HUES48 (cell line): Measurements from ENCODE around the gene SLC35F3.

ENCODE experiments used
- H3K27ac ChIP-seq: one replicate; pipeline ENCODE4 v1.7.0; 2013; ENCODE audit warnings: low read depth, low read length, inconsistent platforms
- H3K27me3 ChIP-seq: 2 replicates; pipeline ENCODE4 v1.6.1; 2013; ENCODE audit warnings: mild to moderate bottlenecking, low read length; ENCODE audit not compliant: control insufficient read depth, insufficient read depth
- H3K36me3 ChIP-seq: 2 replicates; pipeline ENCODE4 v1.6.1; 2013; ENCODE audit warnings: low read length; ENCODE audit not compliant: control insufficient read depth, insufficient read depth
- H3K4me1 ChIP-seq: 2 replicates; pipeline ENCODE4 v1.6.1; 2013; ENCODE audit warnings: mild to moderate bottlenecking, low read length; ENCODE audit not compliant: control insufficient read depth, insufficient read depth
- H3K4me3 ChIP-seq: 2 replicates; pipeline ENCODE4 v1.5.1; 2013; ENCODE audit warnings: mild to moderate bottlenecking, low read depth, low read length
- H3K9ac ChIP-seq: 2 replicates; pipeline ENCODE4 v1.6.1; 2013; ENCODE audit warnings: mild to moderate bottlenecking, low read depth, low read length, moderate library complexity
- H3K9me3 ChIP-seq: 2 replicates; pipeline ENCODE4 v1.6.1; 2013; ENCODE audit warnings: low read length; ENCODE audit not compliant: control insufficient read depth, insufficient read depth

Gene SLC35F3

DNA sequence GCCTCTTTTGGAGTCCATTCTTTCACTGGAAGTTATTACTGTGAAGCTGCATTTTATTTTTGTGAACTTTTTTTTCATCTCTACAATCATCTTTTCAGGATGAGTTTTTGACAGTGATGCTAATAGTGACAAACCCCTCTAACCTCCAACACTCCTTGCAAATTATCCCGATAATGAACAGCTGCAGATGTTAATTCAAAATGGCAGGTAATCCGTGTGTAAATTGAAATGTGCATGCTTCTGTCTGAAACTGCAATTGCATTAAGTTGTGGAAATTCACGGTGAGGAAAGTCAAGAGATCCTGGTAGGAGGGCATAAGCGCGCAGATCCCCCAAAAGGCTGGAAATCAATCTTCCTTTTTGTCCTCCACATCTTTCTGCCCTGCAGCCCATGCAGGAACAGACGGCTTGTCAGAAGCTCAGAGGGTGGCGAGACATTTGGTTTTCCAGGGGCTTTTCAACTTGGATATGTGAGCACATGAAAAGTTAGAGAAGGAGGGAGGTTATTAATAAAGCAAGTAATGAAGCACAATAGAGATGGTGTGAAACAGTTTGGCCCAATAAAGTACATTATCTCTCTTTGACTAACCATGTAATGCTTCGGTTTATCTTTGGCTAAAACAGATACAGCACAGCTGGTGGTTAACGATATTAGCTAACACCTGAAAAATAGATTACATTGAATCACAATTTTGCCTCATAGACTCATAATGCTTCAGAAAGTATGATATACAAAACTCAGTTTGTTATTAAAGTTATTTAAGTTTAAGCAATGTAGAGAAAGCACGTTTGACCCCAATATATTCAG lies 325.3 kb downstream of the SLC35F3 start:
- Histone ChIP-seq H3K9ac (no peak overlapping the region), H3K27ac (no peak overlapping the region)

DNA sequence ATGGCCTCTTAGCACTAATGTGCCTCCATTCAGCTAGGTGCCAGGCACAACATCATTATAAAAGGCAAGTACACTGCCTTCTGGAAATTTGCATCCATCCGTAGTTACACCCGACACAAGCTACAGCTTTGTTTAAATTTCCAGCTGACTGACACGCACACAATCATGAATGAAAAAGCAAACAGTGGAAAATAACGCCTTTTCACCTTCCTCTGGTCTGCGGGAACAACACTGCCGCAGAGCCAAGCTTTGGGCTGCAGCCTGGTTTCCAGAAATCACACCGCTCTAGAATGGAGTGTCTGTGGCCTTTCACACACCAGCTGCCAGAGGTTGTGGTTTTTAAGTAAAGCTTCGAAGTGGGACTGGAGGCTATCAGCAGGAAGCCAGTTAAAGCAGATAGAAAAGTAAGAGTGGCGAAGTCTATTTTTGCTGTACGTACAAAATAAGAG lies 326.0 kb downstream of the SLC35F3 start:
- Histone ChIP-seq H3K27ac (no peak overlapping the region), H3K9ac (no peak overlapping the region), H3K4me1 (peaks cover 26% of the 10 kb centered on the region), H3K4me3 (no peak overlapping the region), H3K36me3 (no peaks in the 10 kb centered on the region), H3K27me3 (no peaks in the 10 kb centered on the region), H3K9me3 (no peaks in the 10 kb centered on the region)

More for the DNA sequence above, 325.3 kb downstream of the SLC35F3 start:
- H3K4me1 ChIP-seq = peaks cover 33% of the 10 kb centered on the region
- H3K27me3 ChIP-seq = no peaks in the 10 kb centered on the region
- H3K36me3 ChIP-seq = no peaks in the 10 kb centered on the region
- H3K9me3 ChIP-seq = no peaks in the 10 kb centered on the region
- no peak overlapping the region for H3K4me3 ChIP-seq

DNA sequence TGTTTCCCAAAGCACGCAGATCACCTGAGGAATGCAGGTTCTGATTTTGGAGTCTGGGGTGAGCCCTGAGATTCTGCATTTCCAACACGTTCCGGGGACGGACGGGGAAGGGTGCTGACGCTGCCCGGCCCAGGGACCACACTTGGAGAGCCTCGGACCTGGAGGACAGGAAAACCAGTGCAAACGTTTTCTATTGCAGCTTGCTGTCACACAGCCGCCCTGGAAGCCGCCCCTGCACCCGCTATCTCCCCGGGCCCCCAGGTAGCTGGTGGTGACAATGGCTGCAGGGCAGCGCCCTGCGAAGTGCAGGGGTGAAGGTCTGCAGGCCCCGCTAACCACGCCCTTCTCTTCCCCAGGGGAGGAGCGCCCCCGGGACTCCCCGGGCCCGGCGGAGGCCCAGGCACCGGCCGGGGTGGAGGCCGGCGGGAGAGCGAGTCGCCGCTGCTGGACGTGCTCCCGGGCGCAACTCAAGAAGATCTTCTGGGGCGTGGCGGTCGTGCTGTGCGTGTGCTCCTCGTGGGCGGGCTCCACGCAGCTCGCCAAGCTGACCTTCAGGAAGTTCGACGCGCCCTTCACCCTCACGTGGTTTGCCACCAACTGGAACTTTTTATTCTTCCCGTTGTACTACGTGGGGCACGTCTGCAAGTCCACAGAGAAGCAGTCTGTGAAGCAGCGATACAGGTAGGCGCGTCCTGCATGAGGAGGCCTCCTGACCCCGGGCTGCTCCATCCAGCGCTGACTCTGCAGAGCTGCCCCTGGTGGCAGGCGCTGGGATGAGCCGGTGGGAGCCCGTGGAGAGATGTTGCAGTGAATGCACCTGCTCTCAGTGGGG lies 326.8 kb downstream of the SLC35F3 start:
- Histone ChIP-seq H3K27ac (no peak overlapping the region), H3K4me1 (peaks cover 19% of the 10 kb centered on the region), H3K36me3 (no peaks in the 10 kb centered on the region), H3K27me3 (no peaks in the 10 kb centered on the region), H3K9ac (no peak overlapping the region), H3K9me3 (no peaks in the 10 kb centered on the region), H3K4me3 (no peak overlapping the region)

DNA sequence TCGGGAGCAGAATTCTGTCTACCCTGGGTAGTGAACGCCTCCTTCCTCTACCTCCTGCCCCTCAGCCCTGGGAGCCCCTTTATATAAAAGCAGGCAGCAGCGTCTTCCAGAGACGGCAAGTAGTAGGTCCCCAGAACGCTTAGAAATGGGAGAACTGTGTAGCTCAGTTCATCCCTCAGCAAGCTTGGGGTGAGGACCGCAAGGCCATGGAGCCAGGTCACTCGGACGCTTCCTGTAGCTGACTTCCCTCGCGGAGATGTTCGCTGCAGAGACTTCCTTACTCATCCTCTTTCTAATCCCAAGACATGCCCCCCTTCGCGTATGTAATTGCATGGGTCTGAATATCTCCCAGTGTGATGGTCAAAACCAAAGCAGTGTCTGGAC lies 327.4 kb downstream of the SLC35F3 start:
- H3K36me3 ChIP-seq = no peaks in the 10 kb centered on the region
- no peaks in the 10 kb centered on the region for H3K9me3 ChIP-seq
- peaks cover 13% of the 10 kb centered on the region; the same call in 1 of the 2 replicates for H3K4me1 ChIP-seq
- no peak overlapping the region for H3K9ac ChIP-seq
- no peaks in the 10 kb centered on the region for H3K27me3 ChIP-seq
- no peak overlapping the region for H3K27ac ChIP-seq
- H3K4me3 ChIP-seq = no peak overlapping the region

DNA sequence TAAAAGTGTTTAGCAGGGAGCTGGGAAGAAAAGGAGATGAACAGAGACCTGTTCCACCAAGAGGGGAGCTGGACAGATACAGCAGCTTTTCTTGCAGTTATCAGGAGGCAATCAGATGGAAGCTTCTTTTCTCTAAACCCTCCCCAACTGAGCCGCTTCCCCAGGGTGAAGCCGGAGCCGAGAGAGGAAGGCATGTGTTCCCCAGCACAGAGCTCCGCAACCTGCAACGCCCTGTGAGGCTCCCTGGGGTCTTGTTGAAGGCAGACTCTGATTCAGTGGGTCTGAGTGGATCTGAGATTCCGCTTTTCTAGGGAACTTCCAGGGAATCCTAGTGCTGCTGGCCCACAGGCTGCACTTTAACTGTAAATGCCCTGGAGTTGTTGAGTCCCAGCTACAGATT lies 329.7 kb downstream of the SLC35F3 start:
- peaks cover 10% of the 10 kb centered on the region; the same call in 1 of the 2 replicates for H3K4me1 ChIP-seq
- no peaks in the 10 kb centered on the region for H3K27me3 ChIP-seq
- no peak overlapping the region for H3K9ac ChIP-seq
- no peaks in the 10 kb centered on the region for H3K36me3 ChIP-seq
- no peak overlapping the region for H3K27ac ChIP-seq
- no peaks in the 10 kb centered on the region for H3K9me3 ChIP-seq
- H3K4me3 ChIP-seq = no peak overlapping the region

DNA sequence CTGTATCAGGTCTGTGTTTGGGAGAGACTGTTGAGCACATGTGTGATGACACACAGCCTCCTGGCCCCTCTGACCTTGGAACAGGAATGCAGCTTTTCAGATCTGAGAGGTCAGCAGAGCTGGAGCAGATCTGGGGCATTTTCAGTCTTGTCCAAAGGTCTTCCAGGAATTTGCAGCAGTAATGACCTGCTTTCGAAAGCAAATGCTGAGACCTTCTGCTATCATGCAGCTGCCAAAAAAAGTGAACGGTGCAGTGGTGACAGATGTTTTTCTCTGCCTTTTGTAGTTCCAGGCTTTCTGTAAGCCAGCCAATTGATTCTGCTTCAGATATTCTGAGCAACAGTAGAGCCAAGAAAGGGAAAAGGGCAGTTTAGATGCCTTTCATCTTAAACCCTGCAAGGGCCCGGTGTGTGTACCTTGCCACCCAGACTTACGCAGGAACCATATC lies 331.0 kb downstream of the SLC35F3 start:
- Histone ChIP-seq H3K4me3 (no peak overlapping the region), H3K36me3 (no peaks in the 10 kb centered on the region), H3K4me1 (no peaks in the 10 kb centered on the region), H3K9me3 (no peaks in the 10 kb centered on the region), H3K9ac (no peak overlapping the region), H3K27ac (no peak overlapping the region), H3K27me3 (no peaks in the 10 kb centered on the region)

DNA sequence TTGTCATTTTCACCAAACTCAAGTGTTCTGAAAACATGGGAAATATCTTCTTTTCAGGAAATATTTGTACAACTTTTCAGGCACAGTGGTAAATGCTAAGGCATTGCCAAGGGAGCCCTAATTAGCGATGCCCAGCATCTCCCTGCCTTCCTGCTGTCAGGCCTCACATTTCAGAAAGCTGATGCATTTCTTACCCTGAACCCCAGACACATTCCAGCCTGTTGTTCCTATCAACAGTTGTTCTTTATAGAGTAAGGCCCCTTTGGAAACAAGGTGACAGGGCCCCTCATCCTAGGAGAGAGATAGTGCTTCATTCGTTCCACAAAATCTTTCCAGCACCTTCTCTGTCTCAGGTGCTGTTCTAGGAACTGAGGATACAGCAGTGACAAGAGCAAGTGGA lies 332.9 kb downstream of the SLC35F3 start:
- no peaks in the 10 kb centered on the region for H3K9me3 ChIP-seq
- H3K9ac ChIP-seq = no peak overlapping the region
- H3K27ac ChIP-seq = no peak overlapping the region
- no peaks in the 10 kb centered on the region for H3K4me1 ChIP-seq
- no peaks in the 10 kb centered on the region for H3K36me3 ChIP-seq
- no peak overlapping the region for H3K4me3 ChIP-seq
- H3K27me3 ChIP-seq = no peaks in the 10 kb centered on the region

DNA sequence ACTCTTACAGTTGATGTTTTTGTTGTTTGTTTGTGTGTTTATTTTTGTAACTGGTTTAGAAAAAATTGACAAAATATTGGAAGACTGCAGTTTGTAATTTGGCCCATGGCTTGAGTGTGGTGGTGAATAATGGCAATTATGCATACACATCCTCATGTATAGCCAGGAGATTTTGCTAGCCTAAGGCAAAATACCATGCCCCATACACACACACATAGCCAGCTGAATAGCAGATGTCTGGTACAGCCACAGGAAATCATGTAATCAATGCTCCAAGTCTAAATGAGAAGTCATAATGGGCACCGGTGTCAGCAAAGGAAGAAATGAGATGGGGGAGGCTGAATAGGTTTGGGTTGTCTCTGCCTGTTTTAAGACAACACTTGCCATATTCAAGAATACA lies 333.6 kb downstream of the SLC35F3 start:
- H3K4me3 ChIP-seq = no peak overlapping the region
- H3K27me3 ChIP-seq = no peaks in the 10 kb centered on the region
- no peak overlapping the region for H3K9ac ChIP-seq
- no peaks in the 10 kb centered on the region for H3K4me1 ChIP-seq
- H3K36me3 ChIP-seq = no peaks in the 10 kb centered on the region
- no peak overlapping the region for H3K27ac ChIP-seq
- no peaks in the 10 kb centered on the region for H3K9me3 ChIP-seq

DNA sequence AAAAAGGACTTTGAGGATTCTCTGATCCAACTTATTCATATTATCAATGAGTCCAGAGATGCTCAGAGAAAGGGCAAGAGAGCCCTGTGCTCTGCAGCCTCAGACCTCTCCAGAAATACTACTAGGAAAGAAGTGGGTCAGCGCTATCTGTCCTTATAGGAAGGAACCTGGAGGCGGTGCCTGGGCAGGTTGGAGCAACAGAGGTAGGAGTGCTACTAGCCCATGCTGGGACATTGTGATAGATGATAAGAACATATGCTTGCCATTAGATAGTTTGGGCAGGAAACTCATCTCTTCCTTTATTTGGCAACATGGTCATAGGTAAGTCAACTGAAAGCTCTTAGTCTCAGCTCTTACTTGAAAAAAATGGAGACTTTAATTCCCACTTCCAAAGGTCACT lies 335.0 kb downstream of the SLC35F3 start:
- H3K27me3 ChIP-seq = no peaks in the 10 kb centered on the region
- no peak overlapping the region for H3K4me3 ChIP-seq
- H3K4me1 ChIP-seq = no peaks in the 10 kb centered on the region
- H3K36me3 ChIP-seq = no peaks in the 10 kb centered on the region
- no peaks in the 10 kb centered on the region for H3K9me3 ChIP-seq
- H3K9ac ChIP-seq = no peak overlapping the region
- no peak overlapping the region for H3K27ac ChIP-seq

DNA sequence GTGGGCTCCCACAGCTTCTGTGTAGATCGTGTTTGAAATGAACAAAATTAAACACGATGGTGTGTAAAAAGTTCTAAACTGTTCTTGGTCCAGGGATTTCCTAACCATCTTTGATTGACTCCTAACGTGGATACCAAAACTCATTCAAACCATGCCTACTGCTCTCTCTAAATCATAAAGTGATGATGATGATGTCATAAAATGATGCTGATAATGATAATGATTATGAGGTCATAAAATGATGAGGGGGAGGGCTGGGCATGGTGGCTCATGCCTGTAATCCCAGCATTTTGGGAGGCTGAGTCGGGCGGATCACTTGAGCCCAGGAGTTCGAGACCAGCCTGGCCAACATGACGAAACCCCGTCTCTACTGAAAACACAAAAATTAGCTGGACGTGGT lies 335.5 kb downstream of the SLC35F3 start:
- Histone ChIP-seq H3K36me3 (no peaks in the 10 kb centered on the region), H3K9me3 (no peaks in the 10 kb centered on the region), H3K9ac (no peak overlapping the region), H3K4me1 (no peaks in the 10 kb centered on the region), H3K4me3 (no peak overlapping the region), H3K27ac (no peak overlapping the region), H3K27me3 (no peaks in the 10 kb centered on the region)

DNA sequence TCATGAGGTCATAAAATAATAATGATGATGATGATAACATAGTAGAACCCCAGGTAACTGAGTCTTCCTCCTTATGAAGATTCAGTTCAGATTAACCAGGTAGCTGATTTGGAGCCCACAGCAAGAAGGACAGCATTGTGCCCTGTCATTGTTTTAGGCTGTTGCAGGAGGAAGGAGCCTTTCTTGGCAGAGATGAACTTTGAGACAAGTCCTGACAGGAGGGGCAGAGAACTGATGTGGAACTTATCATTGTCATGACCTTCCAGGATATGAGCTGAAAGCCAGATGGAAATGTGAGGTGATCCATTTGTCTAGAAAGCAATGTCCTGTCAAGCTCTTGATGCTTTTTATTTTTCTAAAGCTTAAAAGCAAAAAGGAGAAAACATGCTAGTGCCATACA lies 336.2 kb downstream of the SLC35F3 start:
- H3K27me3 ChIP-seq = no peaks in the 10 kb centered on the region
- H3K4me1 ChIP-seq = no peaks in the 10 kb centered on the region
- no peak overlapping the region for H3K27ac ChIP-seq
- H3K9ac ChIP-seq = no peak overlapping the region
- H3K4me3 ChIP-seq = no peak overlapping the region
- no peaks in the 10 kb centered on the region for H3K9me3 ChIP-seq
- H3K36me3 ChIP-seq = no peaks in the 10 kb centered on the region
